Neural cell (in vitro differentiated cells): ENCODE measurements around the gene PI3. TPM values are rescaled to one million over a fixed set of nuclear protein-coding genes. Genes with fewer than 3 reads are reported as not detected.

Source experiments
- H2AFZ ChIP-seq: fragments of 200-600, 300-800 bp; sonication (generic), shearing (Covaris generic); 2 replicates; pipeline ENCODE4 v1.6.0; 2014; ENCODE audit warnings: low read depth, mild to moderate bottlenecking, antibody characterized with exemption, low read length, moderate library complexity
- H3F3A ChIP-seq: fragments of 200-600 bp; shearing (Covaris generic); 2 replicates; pipeline ENCODE4 v1.6.1; 2016; ENCODE audit warnings: mild to moderate bottlenecking, moderate library complexity, mixed read lengths, antibody characterized with exemption, low read length; ENCODE audit not compliant: insufficient read depth, poor library complexity, severe bottlenecking
- H3K27ac ChIP-seq: fragments of 200-600, 300-800 bp; sonication (generic), shearing (Covaris generic); 2 replicates; pipeline ENCODE4 v1.5.1; 2014; ENCODE audit warnings: mild to moderate bottlenecking, low read length, moderate library complexity
- H3K27me3 ChIP-seq: fragments of 300-800, 200-600 bp; sonication (generic), shearing (Covaris generic); 2 replicates; pipeline ENCODE4 v1.6.0; 2014; ENCODE audit warnings: mild to moderate bottlenecking, low read depth, low read length, moderate library complexity; ENCODE audit not compliant: insufficient read depth
- H3K36me3 ChIP-seq: fragments of 300-800, 200-600 bp; sonication (generic), shearing (Covaris generic); 2 replicates; pipeline ENCODE4 v1.5.1; 2014; ENCODE audit warnings: mild to moderate bottlenecking, antibody characterized with exemption, low read length, moderate library complexity; ENCODE audit not compliant: insufficient read depth
- H3K4me2 ChIP-seq: fragments of 300-800, 200-600 bp; sonication (generic), shearing (Covaris generic); 2 replicates; pipeline ENCODE4 v1.6.0; 2014; ENCODE audit warnings: mild to moderate bottlenecking, low read length
- H3K4me3 ChIP-seq: fragments of 300-800, 200-600 bp; sonication (generic), shearing (Covaris generic); 2 replicates; pipeline ENCODE4 v1.5.1; 2014; ENCODE audit warnings: mild to moderate bottlenecking, low read length, moderate library complexity
- H3K79me2 ChIP-seq: fragments of 200-600 bp; shearing (Covaris generic); replicated peaks from 2 replicates; pipeline ENCODE4 v1.6.0; 2014; ENCODE audit warnings: mild to moderate bottlenecking, low read length, moderate library complexity; ENCODE audit not compliant: insufficient read depth
- H3K9ac ChIP-seq: fragments of 300-800, 200-600 bp; sonication (generic), shearing (Covaris generic); 2 replicates; pipeline ENCODE4 v1.6.1; 2016; ENCODE audit warnings: mild to moderate bottlenecking, low read length, mixed read lengths
- H3K9me2 ChIP-seq: fragments of 200-600 bp; shearing (Covaris generic); 2 replicates; pipeline ENCODE4 v1.6.1; 2016; ENCODE audit warnings: mild to moderate bottlenecking, low read length, mixed read lengths; ENCODE audit not compliant: insufficient read depth
- H3K9me3 ChIP-seq: fragments of 200-600, 300-800 bp; sonication (generic), shearing (Covaris generic); 2 replicates; pipeline ENCODE4 v1.6.1; 2016; ENCODE audit warnings: mild to moderate bottlenecking, mixed run types, low read length, moderate library complexity, mixed read lengths
- H4K20me1 ChIP-seq: fragments of 200-600 bp; shearing (Covaris generic); 2 replicates; pipeline ENCODE4 v1.6.1; 2016; ENCODE audit warnings: mild to moderate bottlenecking, mixed run types; ENCODE audit not compliant: insufficient read depth
- EP300 ChIP-seq: fragments of 450-650 bp; conservative IDR thresholded peaks from 2 replicates; pipeline ENCODE4 v1.6.1; 2014; ENCODE audit warnings: antibody characterized with exemption, mild to moderate bottlenecking, moderate library complexity; ENCODE audit not compliant: poor library complexity, severe bottlenecking
- EZH2 ChIP-seq: fragments of 200-600, 300-800 bp; shearing (Covaris generic), sonication (generic); IDR thresholded peaks from 2 replicates; pipeline ENCODE4 v1.6.1; 2014; ENCODE audit warnings: antibody characterized with exemption, low read length, borderline replicate concordance, mild to moderate bottlenecking; ENCODE audit not compliant: insufficient read depth, poor library complexity, severe bottlenecking
- MXI1 ChIP-seq: fragments of 450-650 bp; conservative IDR thresholded peaks from 2 replicates; pipeline ENCODE4 v1.6.1; 2014; ENCODE audit warnings: antibody characterized with exemption, mild to moderate bottlenecking; ENCODE audit not compliant: poor library complexity, severe bottlenecking
- POLR2AphosphoS5 ChIP-seq: IDR thresholded peaks from 2 replicates; pipeline ENCODE4 v1.6.1; 2012
- RAD21 ChIP-seq: fragments of 450-650 bp; conservative IDR thresholded peaks from 2 replicates; pipeline ENCODE4 v1.6.1; 2014; ENCODE audit warnings: antibody characterized with exemption, mild to moderate bottlenecking, moderate library complexity
- REST ChIP-seq: IDR thresholded peaks from 2 replicates; pipeline ENCODE4 v1.6.1; 2012; ENCODE audit warnings: borderline replicate concordance
- SMC3 ChIP-seq: fragments of 450-650 bp; conservative IDR thresholded peaks from 2 replicates; pipeline ENCODE4 v1.6.1; 2014; ENCODE audit warnings: antibody characterized with exemption, mild to moderate bottlenecking, moderate library complexity; ENCODE audit not compliant: poor library complexity
- TAF1 ChIP-seq: IDR thresholded peaks from 2 replicates; pipeline ENCODE4 v1.6.1; 2012; ENCODE audit warnings: low read depth
- polyA plus RNA-seq: library from polyadenylated mRNA; depleted of rRNA; stranded (reverse); fragments of >200 nt; gene quantifications from 2 replicates; pipeline ENCODE4 v1.2.3, GENCODE V29; 2014
- TF ChIP-seq, protein P1 (sequence below): fragments of 450-650 bp; IDR thresholded peaks from 2 replicates; pipeline ENCODE4 v1.5.1; 2014; ENCODE audit warnings: antibody characterized with exemption, mild to moderate bottlenecking, moderate library complexity; ENCODE audit not compliant: poor library complexity, severe bottlenecking

The PI3 gene
- polyA plus RNA-seq, 1 donor from 2014 or later: 1.4 TPM

DNA sequence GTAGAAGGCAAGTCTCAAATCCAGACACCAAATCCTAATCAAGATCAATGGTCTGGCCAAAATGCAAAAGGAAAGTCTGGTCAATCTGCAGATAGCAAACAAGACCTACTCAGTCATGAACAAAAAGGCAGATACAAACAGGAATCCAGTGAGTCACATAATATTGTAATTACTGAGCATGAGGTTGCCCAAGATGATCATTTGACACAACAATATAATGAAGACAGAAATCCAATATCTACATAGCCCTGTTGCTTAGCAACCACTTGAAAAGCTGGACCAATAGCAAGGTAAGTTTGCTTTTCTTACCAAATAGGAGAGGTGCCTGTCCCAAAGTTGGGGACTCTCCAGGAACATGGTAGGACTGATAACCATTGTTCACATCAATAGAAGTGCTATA is 48.4 kb downstream of the PI3 start:
- TF ChIP-seq REST: no peak
- TF ChIP-seq EP300: no peak
- TF ChIP-seq RAD21: no peak
- TF ChIP-seq, protein P1, sequence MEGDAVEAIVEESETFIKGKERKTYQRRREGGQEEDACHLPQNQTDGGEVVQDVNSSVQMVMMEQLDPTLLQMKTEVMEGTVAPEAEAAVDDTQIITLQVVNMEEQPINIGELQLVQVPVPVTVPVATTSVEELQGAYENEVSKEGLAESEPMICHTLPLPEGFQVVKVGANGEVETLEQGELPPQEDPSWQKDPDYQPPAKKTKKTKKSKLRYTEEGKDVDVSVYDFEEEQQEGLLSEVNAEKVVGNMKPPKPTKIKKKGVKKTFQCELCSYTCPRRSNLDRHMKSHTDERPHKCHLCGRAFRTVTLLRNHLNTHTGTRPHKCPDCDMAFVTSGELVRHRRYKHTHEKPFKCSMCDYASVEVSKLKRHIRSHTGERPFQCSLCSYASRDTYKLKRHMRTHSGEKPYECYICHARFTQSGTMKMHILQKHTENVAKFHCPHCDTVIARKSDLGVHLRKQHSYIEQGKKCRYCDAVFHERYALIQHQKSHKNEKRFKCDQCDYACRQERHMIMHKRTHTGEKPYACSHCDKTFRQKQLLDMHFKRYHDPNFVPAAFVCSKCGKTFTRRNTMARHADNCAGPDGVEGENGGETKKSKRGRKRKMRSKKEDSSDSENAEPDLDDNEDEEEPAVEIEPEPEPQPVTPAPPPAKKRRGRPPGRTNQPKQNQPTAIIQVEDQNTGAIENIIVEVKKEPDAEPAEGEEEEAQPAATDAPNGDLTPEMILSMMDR: no peak
- TF ChIP-seq TAF1: no peak
- no peak for TF ChIP-seq POLR2AphosphoS5
- no peak for TF ChIP-seq MXI1
- no peak for TF ChIP-seq SMC3
- no peak for TF ChIP-seq EZH2
- H2AFZ ChIP-seq: no peak overlapping the region
- H4K20me1 ChIP-seq: no peaks in the 10 kb centered on the region
- no peak overlapping the region for H3K9ac ChIP-seq
- no peaks in the 10 kb centered on the region for H3K9me3 ChIP-seq
- H3K27ac ChIP-seq: no peak overlapping the region
- H3K9me2 ChIP-seq: no peaks in the 10 kb centered on the region
- no peak overlapping the region for H3K4me2 ChIP-seq
- H3K36me3 ChIP-seq: no peaks in the 10 kb centered on the region
- no peaks in the 10 kb centered on the region for H3K27me3 ChIP-seq
- no peaks in the 10 kb centered on the region for H3F3A ChIP-seq
- no peaks in the 10 kb centered on the region for H3K79me2 ChIP-seq
- no peak overlapping the region for H3K4me3 ChIP-seq

Other genes starting within 250 kb of the PI3 start
- gene TOMM34, start 214.5 kb upstream of the PI3 start, polyA plus RNA-seq: 10.0 and 11.7 TPM in 2 replicates
- 12.5 and 14.0 TPM in 2 replicates for gene STK4, start 208.4 kb upstream of the PI3 start, polyA plus RNA-seq
- gene KCNS1, start 73.8 kb upstream of the PI3 start, polyA plus RNA-seq: not detected in 2 replicates
- gene WFDC5, start 59.7 kb upstream of the PI3 start, polyA plus RNA-seq: not detected in 2 replicates
- gene WFDC12, start 50.4 kb upstream of the PI3 start, polyA plus RNA-seq: not detected in 2 replicates
- not detected in 2 replicates for gene SEMG1, start 32.1 kb downstream of the PI3 start, polyA plus RNA-seq
- not detected in 2 replicates for gene SEMG2, start 46.5 kb downstream of the PI3 start, polyA plus RNA-seq
- gene SLPI, start 79.7 kb downstream of the PI3 start, polyA plus RNA-seq: not detected in 2 replicates
- gene RBPJL, start 131.9 kb downstream of the PI3 start, polyA plus RNA-seq: not detected in 2 replicates
- not detected in 2 replicates for gene MATN4, start 133.4 kb downstream of the PI3 start, polyA plus RNA-seq
- gene SDC4, start 173.5 kb downstream of the PI3 start, polyA plus RNA-seq: 0.24 TPM in 1 of 2 replicates, not detected in the other
- 15.8 and 16.1 TPM in 2 replicates for gene SYS1, start 188.3 kb downstream of the PI3 start, polyA plus RNA-seq
- gene TP53TG5, start 203.4 kb downstream of the PI3 start, polyA plus RNA-seq: not detected in 2 replicates
- 9.1 and 18.4 TPM in 2 replicates for gene DBNDD2, start 233.4 kb downstream of the PI3 start, polyA plus RNA-seq
- gene PIGT, start 241.2 kb downstream of the PI3 start, polyA plus RNA-seq: 24.3 and 29.1 TPM in 2 replicates